ENCODE results near the gene TREML4. TPM values are rescaled to one million over a fixed set of nuclear protein-coding genes. Genes with fewer than 3 reads are reported as not detected.

Gene TREML4
- total RNA-seq, 1 experiment from 2014 or later, result not detected

DNA sequence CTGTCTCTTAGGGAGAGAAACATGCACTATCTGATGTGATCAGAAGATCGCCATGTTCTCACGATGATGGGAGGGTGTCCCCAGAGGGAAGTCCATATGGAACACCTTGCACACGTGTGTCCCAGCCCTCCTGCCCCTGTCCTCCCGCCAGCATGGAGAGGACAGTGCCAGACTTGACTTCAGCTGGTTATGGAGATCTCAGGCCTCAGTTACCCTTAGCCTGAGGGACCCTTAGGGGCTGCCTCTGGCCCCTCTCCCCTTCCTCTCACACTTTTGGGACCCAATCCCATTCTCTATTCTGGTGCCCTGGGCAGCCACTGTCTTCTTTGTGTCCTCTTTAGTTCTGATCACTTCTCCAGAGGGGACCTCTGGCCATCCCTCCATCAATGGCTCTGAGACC, 1.6 kb downstream of the TREML4 start (continued):
- TF ChIP-seq ZBTB33 (IDR thresholded peaks at IDR 0.05; ENCODE audit: extremely low read depth, insufficient replicate concordance, low read length) (no peak), SP1 (IDR thresholded peaks at IDR 0.05; ENCODE audit: low read depth) (no peak)

DNA sequence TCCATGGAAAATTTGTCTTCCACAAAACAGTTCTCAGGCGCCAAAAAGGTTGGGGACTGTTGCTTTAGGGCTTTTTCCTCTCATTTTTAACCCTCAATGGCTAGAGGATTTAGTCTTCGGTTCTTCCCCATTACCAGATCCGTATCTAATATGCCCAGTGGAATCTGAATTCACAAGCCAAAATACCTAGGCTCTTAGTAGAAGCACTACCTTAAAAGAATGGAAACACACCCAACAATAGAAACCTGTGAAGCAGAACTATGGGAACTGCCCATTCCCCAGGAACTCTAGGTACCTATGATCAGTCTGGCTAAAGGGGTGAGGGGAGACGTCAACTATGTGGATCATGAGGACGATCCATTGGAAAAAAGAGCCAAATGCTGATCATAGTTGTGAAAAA, 3.1 kb downstream of the TREML4 start:
- Histone ChIP-seq H3K36me3 (ENCODE audit: control insufficient read depth in 1 of 2, insufficient read depth in 2 of 2, low read length in 2 of 2) (no peaks in the 10 kb centered on the region), H3K27ac (ENCODE audit: low read depth, low read length) (no peak overlapping the region), H3K4me2 (ENCODE audit: low read length) (no peak overlapping the region), H3K4me3 (replicated peaks in 1 of 2; ENCODE audit: low read depth in 1 of 2, low read length in 2 of 2) (no peak overlapping the region), H3K79me2 (ENCODE audit: insufficient read depth, low read length) (no peaks in the 10 kb centered on the region), H2AFZ (ENCODE audit: low read depth, low read length, poor library complexity, severe bottlenecking) (no peak overlapping the region), H3K27me3 (ENCODE audit: insufficient read depth, low read length) (peaks cover 42% of the 10 kb centered on the region), H4K20me1 (ENCODE audit: insufficient read depth) (no peaks in the 10 kb centered on the region), H3K4me1 (ENCODE audit: control insufficient read depth in 1 of 2, insufficient read depth in 2 of 2, low read length in 2 of 2) (no peaks in the 10 kb centered on the region), H3K9ac (ENCODE audit: low read length) (no peak overlapping the region), H3K9me2 (ENCODE audit: insufficient read depth) (no peaks in the 10 kb centered on the region), H3K9me3 (ENCODE audit: control insufficient read depth in 1 of 2, insufficient read depth in 1 of 2, low read depth in 1 of 2, low read length in 2 of 2) (no peaks in the 10 kb centered on the region)
- ATAC-seq (no peak), DNase-seq (ENCODE audit: low read depth, low spot score) (no peak)
- ChIA-PET RAD21 (ENCODE audit: low non-redundant PET in 1 of 2, low total read pairs in 2 of 2, uncharacterized antibody in 2 of 2, unreplicated experiment in 2 of 2) (no interaction called here), POLR2A (no interaction called here), CTCF (no interaction called here)
- no TSS peak for BruUV-seq (replicated peaks)
- intact Hi-C loops (cut with micrococcal nuclease), result no loop called here
- TF ChIP-seq ZFX (IDR thresholded peaks at IDR 0.05) (no peak), JUND (IDR thresholded peaks at IDR 0.05) (no peak), POLR2AphosphoS5 (IDR thresholded peaks at IDR 0.05; ENCODE audit: low read depth, low read length) (no peak), REST (IDR thresholded peaks at IDR 0.05; ENCODE audit: low read depth) (no peak), EGR1 (IDR thresholded peaks at IDR 0.05; ENCODE audit: low read depth) (no peak), EZH2 (IDR thresholded peaks at IDR 0.05) (no peak), SIN3A (IDR thresholded peaks at IDR 0.05; ENCODE audit: low read depth) (no peak), FOSL1 (IDR thresholded peaks at IDR 0.05; ENCODE audit: low read depth) (no peak), SP1 (IDR thresholded peaks at IDR 0.05; ENCODE audit: low read depth) (no peak), ZBTB33 (IDR thresholded peaks at IDR 0.05; ENCODE audit: extremely low read depth, insufficient replicate concordance, low read length) (no peak), TCF7L2 (IDR thresholded peaks at IDR 0.05; ENCODE audit: borderline replicate concordance, extremely low read depth, insufficient read depth, insufficient read length) (no peak), ELF1 (IDR thresholded peaks at IDR 0.05; ENCODE audit: borderline replicate concordance, low read depth) (no peak), ZNF274 (IDR thresholded peaks at IDR 0.05; ENCODE audit: low read depth, low read length) (no peak), YY1 (IDR thresholded peaks at IDR 0.05; ENCODE audit: extremely low read depth, insufficient replicate concordance, low read depth, low read length) (no peak)
- TF ChIP-seq, protein P1, sequence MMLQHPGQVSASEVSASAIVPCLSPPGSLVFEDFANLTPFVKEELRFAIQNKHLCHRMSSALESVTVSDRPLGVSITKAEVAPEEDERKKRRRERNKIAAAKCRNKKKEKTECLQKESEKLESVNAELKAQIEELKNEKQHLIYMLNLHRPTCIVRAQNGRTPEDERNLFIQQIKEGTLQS (IDR thresholded peaks at IDR 0.05), result no peak
- TF ChIP-seq, protein P2, sequence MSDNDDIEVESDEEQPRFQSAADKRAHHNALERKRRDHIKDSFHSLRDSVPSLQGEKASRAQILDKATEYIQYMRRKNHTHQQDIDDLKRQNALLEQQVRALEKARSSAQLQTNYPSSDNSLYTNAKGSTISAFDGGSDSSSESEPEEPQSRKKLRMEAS (IDR thresholded peaks at IDR 0.05), result no peak
